Neural cell (in vitro differentiated cells): ENCODE data around the gene GPR161.

ENCODE experiments used
- CTCF ChIP-seq: fragments of 450-650 bp; IDR thresholded peaks from 2 replicates; pipeline ENCODE4 v1.5.1; 2014; ENCODE audit warnings: antibody characterized with exemption, mild to moderate bottlenecking, moderate library complexity; ENCODE audit not compliant: poor library complexity, severe bottlenecking
- EP300 ChIP-seq: fragments of 450-650 bp; conservative IDR thresholded peaks from 2 replicates; pipeline ENCODE4 v1.6.1; 2014; ENCODE audit warnings: antibody characterized with exemption, mild to moderate bottlenecking, moderate library complexity; ENCODE audit not compliant: poor library complexity, severe bottlenecking
- EZH2 ChIP-seq: fragments of 200-600, 300-800 bp; shearing (Covaris generic), sonication (generic); IDR thresholded peaks from 2 replicates; pipeline ENCODE4 v1.6.1; 2014; ENCODE audit warnings: antibody characterized with exemption, low read length, borderline replicate concordance, mild to moderate bottlenecking; ENCODE audit not compliant: insufficient read depth, poor library complexity, severe bottlenecking
- POLR2AphosphoS5 ChIP-seq: IDR thresholded peaks from 2 replicates; pipeline ENCODE4 v1.6.1; 2012

GRCh38 chr1:168098534-168099320 is 38.0 kb downstream of the GPR161 start:
- TF ChIP-seq CTCF (no peak), POLR2AphosphoS5 (no peak), EP300 (no peak), EZH2 (no peak)
